ENCODE measurements around the gene PPFIA2. TPM values are rescaled to one million over a fixed set of nuclear protein-coding genes. Genes with fewer than 3 reads are reported as not detected.

Gene PPFIA2
- total RNA-seq, 1 donor from 2014 or later = not detected

GRCh38 chr12:81564237-81564636 lies 194.9 kb downstream of the PPFIA2 start:
- intact Hi-C loops (cut with micrococcal nuclease) = no loop called here
- ATAC-seq (ENCODE audit: low read depth) = no peak
- no peak for DNase-seq
- no peaks in the 10 kb centered on the region for H3K27me3 Mint-ChIP-seq
- H3K36me3 Mint-ChIP-seq (ENCODE audit: low read depth) = no peaks in the 10 kb centered on the region
- H3K9me3 Mint-ChIP-seq = no peaks in the 10 kb centered on the region
- POLR2A ChIA-PET = no interaction called here
- no peak overlapping the region for H3K4me3 Mint-ChIP-seq
- no peak overlapping the region for H3K27ac Mint-ChIP-seq
- CTCF ChIA-PET = no interaction called here
- no peak for TF ChIP-seq CTCF (IDR thresholded peaks at IDR 0.05)
- no peaks in the 10 kb centered on the region for H3K4me1 Mint-ChIP-seq

- TF ChIP-seq CTCF (IDR thresholded peaks at IDR 0.05) = no peak
- no peak for ATAC-seq (ENCODE audit: low read depth)
- H3K27me3 Mint-ChIP-seq = no peaks in the 10 kb centered on the region
- H3K36me3 Mint-ChIP-seq (ENCODE audit: low read depth) = no peaks in the 10 kb centered on the region
- H3K9me3 Mint-ChIP-seq = no peaks in the 10 kb centered on the region
- no peaks in the 10 kb centered on the region for H3K4me1 Mint-ChIP-seq
- no peak overlapping the region for H3K27ac Mint-ChIP-seq
- intact Hi-C loops (cut with micrococcal nuclease) = no loop called here
- no peak overlapping the region for H3K4me3 Mint-ChIP-seq
- CTCF ChIA-PET = no interaction called here
- POLR2A ChIA-PET = no interaction called here
- DNase-seq = no peak
These were observed 201.1 kb downstream of the PPFIA2 start for GRCh38 chr12:81558031-81558430.

- ChIA-PET CTCF (no interaction called here), POLR2A (no interaction called here)
- Mint-ChIP-seq H3K27ac (no peak overlapping the region), H3K27me3 (no peaks in the 10 kb centered on the region), H3K36me3 (ENCODE audit: low read depth) (no peaks in the 10 kb centered on the region), H3K4me3 (no peak overlapping the region), H3K9me3 (no peaks in the 10 kb centered on the region), H3K4me1 (no peaks in the 10 kb centered on the region)
- DNase-seq (no peak), ATAC-seq (ENCODE audit: low read depth) (no peak)
- no peak for TF ChIP-seq CTCF (IDR thresholded peaks at IDR 0.05)
- intact Hi-C loops (cut with micrococcal nuclease) = no loop called here
These were observed 212.3 kb downstream of the PPFIA2 start for GRCh38 chr12:81546811-81547210.

DNA sequence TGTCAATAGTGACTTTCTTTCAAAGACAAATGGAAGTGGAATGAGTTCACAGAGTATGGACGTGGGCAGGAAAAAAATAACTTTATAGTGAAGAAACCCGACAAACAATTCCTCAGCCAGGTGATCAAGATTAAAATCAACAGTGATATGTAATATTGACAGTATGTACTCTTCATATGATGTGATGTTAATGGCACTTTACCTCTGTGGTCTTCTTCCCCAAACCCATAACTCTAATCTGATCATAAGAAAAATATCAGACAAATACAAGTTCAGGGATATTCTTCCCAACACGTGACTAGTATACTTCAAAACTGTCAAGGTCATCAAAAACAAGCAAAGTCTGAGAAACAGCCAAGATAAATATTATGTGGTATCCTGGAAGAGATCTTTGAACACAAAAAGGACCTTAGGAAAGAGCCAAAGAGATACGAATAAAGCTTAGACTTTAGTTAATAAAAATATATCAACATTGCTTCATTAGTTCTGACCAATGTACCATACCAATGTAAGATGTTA lies 215.5 kb downstream of the PPFIA2 start:
- no peak for TF ChIP-seq CTCF (IDR thresholded peaks at IDR 0.05)
- H3K27me3 Mint-ChIP-seq = no peaks in the 10 kb centered on the region
- no peaks in the 10 kb centered on the region for H3K36me3 Mint-ChIP-seq (ENCODE audit: low read depth)
- ChIA-PET POLR2A (no interaction called here), CTCF (no interaction called here)
- DNase-seq = no peak
- H3K4me3 Mint-ChIP-seq = no peak overlapping the region
- ATAC-seq (ENCODE audit: low read depth) = no peak
- no peaks in the 10 kb centered on the region for H3K4me1 Mint-ChIP-seq
- intact Hi-C loops (cut with micrococcal nuclease) = no loop called here
- H3K9me3 Mint-ChIP-seq = no peaks in the 10 kb centered on the region
- H3K27ac Mint-ChIP-seq = no peak overlapping the region

DNA sequence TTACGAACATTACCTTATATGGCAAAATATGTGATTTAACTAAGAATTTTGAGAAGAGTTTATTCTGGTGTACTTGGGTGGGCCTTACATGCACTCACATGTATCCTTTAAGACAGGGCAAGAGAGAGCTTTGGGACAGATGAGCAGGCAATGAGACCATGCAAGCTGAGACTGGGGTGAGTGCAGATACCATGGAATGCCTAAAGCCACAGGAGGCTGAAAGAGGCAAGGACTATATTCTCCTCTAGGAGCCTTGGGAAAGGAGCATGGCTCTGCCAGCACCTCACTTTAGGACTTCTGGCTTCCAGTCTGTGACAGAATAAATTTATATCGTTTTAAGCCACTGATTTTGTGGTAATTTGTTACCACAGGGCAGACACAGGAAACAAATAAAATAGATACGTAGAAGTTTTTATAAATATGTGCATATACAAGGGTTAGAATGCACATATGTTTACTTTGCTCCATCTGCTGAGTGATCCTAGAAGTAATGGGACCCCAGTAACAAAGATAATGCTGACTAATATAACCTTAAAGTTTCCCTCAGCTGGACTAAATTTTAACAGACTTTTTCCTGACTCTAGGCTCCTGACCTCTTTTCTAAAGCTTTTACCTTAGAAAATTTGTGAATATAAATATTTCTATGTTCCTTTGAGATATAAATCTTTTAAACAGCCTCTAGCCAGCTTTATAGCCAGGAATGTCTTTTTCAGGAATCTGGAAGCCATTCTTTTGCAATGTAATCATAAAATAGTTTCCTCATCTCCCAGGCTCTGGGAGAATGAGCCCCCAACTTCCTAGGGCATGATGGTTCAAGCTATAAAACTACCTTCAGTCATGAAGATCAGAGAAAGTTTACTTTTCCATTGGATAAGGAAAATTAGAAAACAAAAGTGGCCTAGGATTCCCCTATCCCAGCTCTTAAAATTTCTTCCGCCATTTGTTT lies 216.8 kb downstream of the PPFIA2 start:
- Mint-ChIP-seq H3K4me3 (no peak overlapping the region), H3K4me1 (no peaks in the 10 kb centered on the region), H3K36me3 (ENCODE audit: low read depth) (no peaks in the 10 kb centered on the region), H3K27ac (no peak overlapping the region), H3K9me3 (no peaks in the 10 kb centered on the region), H3K27me3 (no peaks in the 10 kb centered on the region)
- ATAC-seq (ENCODE audit: low read depth) (no peak), DNase-seq (no peak)
- intact Hi-C loops (cut with micrococcal nuclease) = no loop called here
- no peak for TF ChIP-seq CTCF (IDR thresholded peaks at IDR 0.05)
- ChIA-PET POLR2A (no interaction called here), CTCF (no interaction called here)

Data from activated B cell treated with CpG ODN at 0.5 μM for 24 hours (primary cell).